WTC11 (cell line): ENCODE measurements around the gene LIN9. TPM values are rescaled to one million over a fixed set of nuclear protein-coding genes. Genes with fewer than 3 reads are reported as not detected.
A peak's percentile ranks its signal among the peaks of the same experiment; 100 is the strongest.

Source experiments
- ATAC-seq: fragments of 200-7000 bp; cut with Tn5 transposase; 2 replicates; pipeline ENCODE4 v1.10.0; 2021; ENCODE audit warnings: mild to moderate bottlenecking, moderate library complexity
- CTCF ChIA-PET: fragments of 300-600 bp; sonication (Branson Sonifier 250); formaldehyde crosslinking; loops from one replicate; lab custom pipeline; 2021; ENCODE audit warnings: antibody characterized with exemption; lab: Charles Lee
- POLR2A ChIA-PET: fragments of 350-600 bp; sonication (Branson Sonifier 250); formaldehyde crosslinking; loops from one replicate; lab custom pipeline; 2021; ENCODE audit warnings: antibody characterized with exemption; lab: Charles Lee
- DNase-seq: peaks from one replicate; pipeline ENCODE4 v3.0.0; 2021; ENCODE audit warnings: low spot score
- H3K27ac Mint-ChIP-seq: 2 replicates; pipeline ENCODE4 v1.8.0; 2021; ENCODE audit warnings: mixed read lengths
- H3K27me3 Mint-ChIP-seq: 2 replicates; pipeline ENCODE4 v1.8.0; 2021; ENCODE audit warnings: low read depth, mild to moderate bottlenecking, moderate library complexity, mixed read lengths
- H3K36me3 Mint-ChIP-seq: 2 replicates; pipeline ENCODE4 v1.8.0; 2021; ENCODE audit warnings: mixed read lengths
- H3K4me1 Mint-ChIP-seq: 2 replicates; pipeline ENCODE4 v1.8.0; 2022; ENCODE audit warnings: mixed read lengths
- H3K4me3 Mint-ChIP-seq: 2 replicates; pipeline ENCODE4 v1.8.0; 2021; ENCODE audit warnings: mild to moderate bottlenecking, moderate library complexity, mixed read lengths
- H3K9me3 Mint-ChIP-seq: 2 replicates; pipeline ENCODE4 v1.8.0; 2021; ENCODE audit warnings: mixed read lengths
- ATF1 ChIP-seq: sonication (generic); formaldehyde crosslinking; IDR thresholded peaks from 2 replicates; pipeline ENCODE4 v1.8.1; 2023; ENCODE audit warnings: mild to moderate bottlenecking, moderate library complexity, missing genetic modification reagents
- JUN ChIP-seq: sonication (generic); formaldehyde crosslinking; IDR thresholded peaks from 2 replicates; pipeline ENCODE4 v1.8.0; 2023; ENCODE audit warnings: mild to moderate bottlenecking, missing genetic modification reagents
- NFATC4 ChIP-seq: fragments of 250-450 bp; sonication (Bioruptor Pico); IDR thresholded peaks from 2 replicates; pipeline ENCODE4 v1.9.0; 2021; ENCODE audit warnings: mild to moderate bottlenecking
- NFE2L1 ChIP-seq: sonication (generic); formaldehyde crosslinking; IDR thresholded peaks from 2 replicates; pipeline ENCODE4 v1.8.1; 2023; ENCODE audit warnings: missing genetic modification reagents
- NR1H2 ChIP-seq: sonication (generic); formaldehyde crosslinking; IDR thresholded peaks from 2 replicates; pipeline ENCODE4 v1.9.0; 2021; ENCODE audit warnings: mild to moderate bottlenecking, moderate library complexity, missing genetic modification reagents
- OVOL2 ChIP-seq: fragments of 250-450 bp; sonication (Bioruptor Pico); IDR thresholded peaks from 2 replicates; pipeline ENCODE4 v1.9.0; 2021; ENCODE audit warnings: mild to moderate bottlenecking, borderline replicate concordance
- RORB ChIP-seq: fragments of 250-450 bp; sonication (Bioruptor Pico); IDR thresholded peaks from 2 replicates; pipeline ENCODE4 v1.9.0; 2021; ENCODE audit warnings: mild to moderate bottlenecking
- ZNF263 ChIP-seq: sonication (generic); formaldehyde crosslinking; IDR thresholded peaks from 2 replicates; pipeline ENCODE4 v1.8.1; 2022; ENCODE audit warnings: low read depth, mild to moderate bottlenecking, moderate library complexity, missing genetic modification reagents
- total RNA-seq: library from RNA; stranded (reverse); gene quantifications from 3 replicates; pipeline ENCODE4 v1.2.3, GENCODE V29; 2021
- TF ChIP-seq, protein P1 (sequence below): fragments of 250-450 bp; sonication (Bioruptor Pico); IDR thresholded peaks from 2 replicates; pipeline ENCODE4 v1.8.0; 2021; ENCODE audit warnings: mild to moderate bottlenecking
- TF ChIP-seq, protein P2 (sequence below): sonication (generic); formaldehyde crosslinking; IDR thresholded peaks from 2 replicates; pipeline ENCODE4 v1.8.1; 2022; ENCODE audit warnings: missing genetic modification reagents, borderline replicate concordance
- TF ChIP-seq, protein P3 (sequence below): sonication (generic); formaldehyde crosslinking; IDR thresholded peaks from 2 replicates; pipeline ENCODE4 v1.8.0; 2022; ENCODE audit warnings: mild to moderate bottlenecking, missing genetic modification reagents
- TF ChIP-seq, protein P4 (sequence below): fragments of 250-450 bp; sonication (Bioruptor Pico); conservative IDR thresholded peaks from 2 replicates; pipeline ENCODE4 v1.9.0; 2021; ENCODE audit warnings: mild to moderate bottlenecking
- TF ChIP-seq, protein P5 (sequence below): sonication (generic); formaldehyde crosslinking; IDR thresholded peaks from 2 replicates; pipeline ENCODE4 v1.8.1; 2023; ENCODE audit warnings: mild to moderate bottlenecking, missing genetic modification reagents, moderate library complexity
- TF ChIP-seq, protein P6 (sequence below): fragments of 250-450 bp; sonication (Bioruptor Pico); IDR thresholded peaks from 2 replicates; pipeline ENCODE4 v1.9.0; 2021; ENCODE audit warnings: mild to moderate bottlenecking
- TF ChIP-seq, protein P7 (sequence below): fragments of 250-450 bp; sonication (Bioruptor Pico); IDR thresholded peaks from 2 replicates; pipeline ENCODE4 v1.9.0; 2021; ENCODE audit warnings: mild to moderate bottlenecking
- TF ChIP-seq, protein P8 (sequence below): fragments of 250-450 bp; sonication (Bioruptor Pico); IDR thresholded peaks from 2 replicates; pipeline ENCODE4 v1.9.0; 2021; ENCODE audit warnings: moderate library complexity, mild to moderate bottlenecking, inconsistent platforms, borderline replicate concordance
- TF ChIP-seq, protein P9 (sequence below): sonication (generic); formaldehyde crosslinking; IDR thresholded peaks from 2 replicates; pipeline ENCODE4 v1.8.1; 2023; ENCODE audit warnings: mild to moderate bottlenecking, missing genetic modification reagents, borderline replicate concordance

LIN9 gene
- total RNA-seq, 1 experiment from 2014 or later = 15.7 TPM

DNA sequence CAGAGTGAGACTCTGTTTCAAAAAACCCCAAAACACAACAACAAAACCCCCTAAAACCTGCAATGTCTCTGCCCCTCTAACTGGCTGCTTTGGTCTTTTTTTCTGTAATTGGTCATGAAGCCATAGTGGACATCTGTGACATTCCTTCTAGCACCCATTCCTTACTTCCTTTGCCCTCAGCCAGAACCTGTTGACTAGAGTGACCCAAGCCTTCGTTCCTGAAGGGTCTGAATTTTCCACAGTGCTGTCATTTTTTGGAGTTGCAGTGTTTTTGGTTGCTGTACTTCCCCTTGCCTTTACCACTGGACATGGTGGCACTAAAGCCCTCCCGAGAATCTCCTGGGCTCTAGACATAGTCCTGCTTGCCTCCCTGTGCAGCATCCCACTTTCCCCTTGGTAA, 48.5 kb upstream of the LIN9 start:
- Mint-ChIP-seq H3K36me3 (peaks cover 46% of the 10 kb centered on the region), H3K27me3 (no peaks in the 10 kb centered on the region), H3K27ac (no peak overlapping the region), H3K9me3 (no peaks in the 10 kb centered on the region), H3K4me3 (no peak overlapping the region)
- CTCF ChIA-PET = no interaction called here
- no peak for DNase-seq
- POLR2A ChIA-PET = no interaction called here
- TF ChIP-seq, protein P1, sequence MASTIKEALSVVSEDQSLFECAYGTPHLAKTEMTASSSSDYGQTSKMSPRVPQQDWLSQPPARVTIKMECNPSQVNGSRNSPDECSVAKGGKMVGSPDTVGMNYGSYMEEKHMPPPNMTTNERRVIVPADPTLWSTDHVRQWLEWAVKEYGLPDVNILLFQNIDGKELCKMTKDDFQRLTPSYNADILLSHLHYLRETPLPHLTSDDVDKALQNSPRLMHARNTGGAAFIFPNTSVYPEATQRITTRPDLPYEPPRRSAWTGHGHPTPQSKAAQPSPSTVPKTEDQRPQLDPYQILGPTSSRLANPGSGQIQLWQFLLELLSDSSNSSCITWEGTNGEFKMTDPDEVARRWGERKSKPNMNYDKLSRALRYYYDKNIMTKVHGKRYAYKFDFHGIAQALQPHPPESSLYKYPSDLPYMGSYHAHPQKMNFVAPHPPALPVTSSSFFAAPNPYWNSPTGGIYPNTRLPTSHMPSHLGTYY (CRISPR knock-in tag) = no peak
- TF ChIP-seq, protein P2, sequence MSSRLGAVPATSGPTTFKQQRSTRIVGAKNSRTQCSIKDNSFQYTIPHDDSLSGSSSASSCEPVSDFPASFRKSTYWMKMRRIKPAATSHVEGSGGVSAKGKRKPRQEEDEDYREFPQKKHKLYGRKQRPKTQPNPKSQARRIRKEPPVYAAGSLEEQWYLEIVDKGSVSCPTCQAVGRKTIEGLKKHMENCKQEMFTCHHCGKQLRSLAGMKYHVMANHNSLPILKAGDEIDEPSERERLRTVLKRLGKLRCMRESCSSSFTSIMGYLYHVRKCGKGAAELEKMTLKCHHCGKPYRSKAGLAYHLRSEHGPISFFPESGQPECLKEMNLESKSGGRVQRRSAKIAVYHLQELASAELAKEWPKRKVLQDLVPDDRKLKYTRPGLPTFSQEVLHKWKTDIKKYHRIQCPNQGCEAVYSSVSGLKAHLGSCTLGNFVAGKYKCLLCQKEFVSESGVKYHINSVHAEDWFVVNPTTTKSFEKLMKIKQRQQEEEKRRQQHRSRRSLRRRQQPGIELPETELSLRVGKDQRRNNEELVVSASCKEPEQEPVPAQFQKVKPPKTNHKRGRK (CRISPR knock-in tag) = no peak
- TF ChIP-seq, protein P3, sequence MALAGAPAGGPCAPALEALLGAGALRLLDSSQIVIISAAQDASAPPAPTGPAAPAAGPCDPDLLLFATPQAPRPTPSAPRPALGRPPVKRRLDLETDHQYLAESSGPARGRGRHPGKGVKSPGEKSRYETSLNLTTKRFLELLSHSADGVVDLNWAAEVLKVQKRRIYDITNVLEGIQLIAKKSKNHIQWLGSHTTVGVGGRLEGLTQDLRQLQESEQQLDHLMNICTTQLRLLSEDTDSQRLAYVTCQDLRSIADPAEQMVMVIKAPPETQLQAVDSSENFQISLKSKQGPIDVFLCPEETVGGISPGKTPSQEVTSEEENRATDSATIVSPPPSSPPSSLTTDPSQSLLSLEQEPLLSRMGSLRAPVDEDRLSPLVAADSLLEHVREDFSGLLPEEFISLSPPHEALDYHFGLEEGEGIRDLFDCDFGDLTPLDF (CRISPR knock-in tag) = no peak
- TF ChIP-seq, protein P4, sequence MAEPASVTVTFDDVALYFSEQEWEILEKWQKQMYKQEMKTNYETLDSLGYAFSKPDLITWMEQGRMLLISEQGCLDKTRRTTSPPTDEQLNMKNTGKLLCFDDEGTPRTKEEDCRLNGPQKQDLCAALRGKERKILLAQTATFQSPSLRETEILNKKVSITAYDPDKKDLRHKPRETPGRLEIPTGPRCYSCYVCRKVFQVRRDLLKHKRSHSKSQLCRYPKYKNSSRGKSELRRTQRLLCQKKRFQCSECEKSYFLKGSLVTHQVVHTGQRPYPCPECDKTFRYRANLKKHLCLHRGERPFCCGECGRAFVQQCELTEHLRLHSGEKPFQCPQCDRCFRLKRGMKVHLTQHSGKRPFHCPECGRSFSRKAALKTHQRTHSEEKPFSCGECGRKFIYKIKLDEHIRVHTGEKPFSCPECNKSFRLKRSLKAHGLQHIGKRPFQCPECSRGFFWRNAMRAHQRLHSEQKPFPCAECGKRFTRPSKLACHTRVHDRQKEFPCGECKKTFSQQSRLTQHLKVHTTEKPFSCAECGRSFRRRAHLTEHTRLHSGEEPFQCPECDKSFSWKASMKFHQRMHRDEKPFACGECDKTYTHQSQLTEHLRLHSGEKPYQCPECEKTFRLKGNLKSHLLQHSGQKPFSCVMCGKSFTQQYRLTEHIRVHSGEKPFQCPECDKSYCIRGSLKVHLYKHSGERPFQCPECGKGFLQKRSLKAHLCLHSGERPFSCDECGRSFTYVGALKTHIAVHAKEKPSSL (CRISPR knock-in tag) = no peak
- TF ChIP-seq, protein P5, sequence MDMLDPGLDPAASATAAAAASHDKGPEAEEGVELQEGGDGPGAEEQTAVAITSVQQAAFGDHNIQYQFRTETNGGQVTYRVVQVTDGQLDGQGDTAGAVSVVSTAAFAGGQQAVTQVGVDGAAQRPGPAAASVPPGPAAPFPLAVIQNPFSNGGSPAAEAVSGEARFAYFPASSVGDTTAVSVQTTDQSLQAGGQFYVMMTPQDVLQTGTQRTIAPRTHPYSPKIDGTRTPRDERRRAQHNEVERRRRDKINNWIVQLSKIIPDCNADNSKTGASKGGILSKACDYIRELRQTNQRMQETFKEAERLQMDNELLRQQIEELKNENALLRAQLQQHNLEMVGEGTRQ (CRISPR knock-in tag) = no peak
- no peak for TF ChIP-seq NFATC4 (CRISPR knock-in tag)
- TF ChIP-seq, protein P6, sequence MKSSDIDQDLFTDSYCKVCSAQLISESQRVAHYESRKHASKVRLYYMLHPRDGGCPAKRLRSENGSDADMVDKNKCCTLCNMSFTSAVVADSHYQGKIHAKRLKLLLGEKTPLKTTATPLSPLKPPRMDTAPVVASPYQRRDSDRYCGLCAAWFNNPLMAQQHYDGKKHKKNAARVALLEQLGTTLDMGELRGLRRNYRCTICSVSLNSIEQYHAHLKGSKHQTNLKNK (CRISPR knock-in tag) = no peak
- TF ChIP-seq OVOL2 (CRISPR knock-in tag) = no peak
- TF ChIP-seq, protein P7, sequence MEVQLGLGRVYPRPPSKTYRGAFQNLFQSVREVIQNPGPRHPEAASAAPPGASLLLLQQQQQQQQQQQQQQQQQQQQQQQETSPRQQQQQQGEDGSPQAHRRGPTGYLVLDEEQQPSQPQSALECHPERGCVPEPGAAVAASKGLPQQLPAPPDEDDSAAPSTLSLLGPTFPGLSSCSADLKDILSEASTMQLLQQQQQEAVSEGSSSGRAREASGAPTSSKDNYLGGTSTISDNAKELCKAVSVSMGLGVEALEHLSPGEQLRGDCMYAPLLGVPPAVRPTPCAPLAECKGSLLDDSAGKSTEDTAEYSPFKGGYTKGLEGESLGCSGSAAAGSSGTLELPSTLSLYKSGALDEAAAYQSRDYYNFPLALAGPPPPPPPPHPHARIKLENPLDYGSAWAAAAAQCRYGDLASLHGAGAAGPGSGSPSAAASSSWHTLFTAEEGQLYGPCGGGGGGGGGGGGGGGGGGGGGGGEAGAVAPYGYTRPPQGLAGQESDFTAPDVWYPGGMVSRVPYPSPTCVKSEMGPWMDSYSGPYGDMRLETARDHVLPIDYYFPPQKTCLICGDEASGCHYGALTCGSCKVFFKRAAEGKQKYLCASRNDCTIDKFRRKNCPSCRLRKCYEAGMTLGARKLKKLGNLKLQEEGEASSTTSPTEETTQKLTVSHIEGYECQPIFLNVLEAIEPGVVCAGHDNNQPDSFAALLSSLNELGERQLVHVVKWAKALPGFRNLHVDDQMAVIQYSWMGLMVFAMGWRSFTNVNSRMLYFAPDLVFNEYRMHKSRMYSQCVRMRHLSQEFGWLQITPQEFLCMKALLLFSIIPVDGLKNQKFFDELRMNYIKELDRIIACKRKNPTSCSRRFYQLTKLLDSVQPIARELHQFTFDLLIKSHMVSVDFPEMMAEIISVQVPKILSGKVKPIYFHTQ (CRISPR knock-in tag) = no peak
- TF ChIP-seq, protein P8, sequence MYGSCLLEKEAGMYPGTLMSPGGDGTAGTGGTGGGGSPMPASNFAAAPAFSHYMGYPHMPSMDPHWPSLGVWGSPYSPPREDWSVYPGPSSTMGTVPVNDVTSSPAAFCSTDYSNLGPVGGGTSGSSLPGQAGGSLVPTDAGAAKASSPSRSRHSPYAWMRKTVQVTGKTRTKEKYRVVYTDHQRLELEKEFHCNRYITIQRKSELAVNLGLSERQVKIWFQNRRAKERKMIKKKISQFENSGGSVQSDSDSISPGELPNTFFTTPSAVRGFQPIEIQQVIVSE = no peak
- TF ChIP-seq, all 79 proteins: peak for 0
- ATAC-seq = no peak
- H3K4me1 Mint-ChIP-seq = peaks cover 7% of the 10 kb centered on the region

DNA sequence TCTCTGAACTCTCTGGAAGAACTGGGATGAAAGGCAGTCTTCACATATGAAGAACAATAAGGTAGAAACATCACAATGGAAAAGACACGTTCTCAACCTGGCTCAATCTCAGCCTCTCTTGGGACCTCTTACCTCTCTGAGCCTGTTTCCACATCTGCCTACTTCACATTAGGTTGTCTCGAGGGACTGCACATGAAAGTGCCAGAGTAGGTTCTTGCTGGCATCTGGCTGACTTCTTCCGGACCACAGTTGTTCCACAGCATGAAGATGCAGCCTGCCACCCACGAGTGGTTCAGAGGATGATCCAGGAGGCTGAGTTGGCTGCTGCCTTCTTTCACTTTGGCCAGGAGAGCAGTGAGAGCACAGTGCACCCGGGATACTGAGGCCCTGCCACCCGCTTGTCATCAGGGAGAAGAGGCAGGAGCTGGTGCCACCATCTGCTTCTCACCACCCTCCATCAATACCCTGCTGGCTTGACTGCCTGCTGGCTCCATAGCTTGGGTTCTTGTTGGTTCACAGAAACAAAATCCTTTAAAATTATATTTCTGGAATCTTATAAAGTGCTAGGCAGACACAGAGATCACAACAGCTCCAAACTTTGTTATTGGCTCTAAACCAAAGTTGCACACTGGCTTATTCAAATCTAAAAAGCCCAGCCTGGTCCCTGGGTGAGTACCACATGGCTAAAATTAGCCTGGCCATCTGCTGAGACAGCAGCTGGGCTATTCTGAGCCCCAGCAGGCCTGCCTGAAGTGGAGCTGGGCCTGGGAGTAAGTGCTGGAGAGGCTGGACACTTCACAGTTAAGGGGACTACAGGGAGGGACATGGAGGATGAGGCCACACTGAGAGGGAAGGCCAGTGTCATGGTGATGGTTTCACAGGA, 46.9 kb upstream of the LIN9 start:
- peaks cover 12% of the 10 kb centered on the region for H3K4me1 Mint-ChIP-seq
- H3K36me3 Mint-ChIP-seq = peaks cover 31% of the 10 kb centered on the region
- no peak overlapping the region for H3K4me3 Mint-ChIP-seq
- H3K27me3 Mint-ChIP-seq = no peaks in the 10 kb centered on the region
- CTCF ChIA-PET = interaction anchor here (0.6 kb wide), 1 partner anchor 51 kb away, joined by 4 read pairs; no protein-coding TSS in a partner anchor
- DNase-seq (no peak), ATAC-seq (no peak)
- peak overlapping the region; percentile 57 for H3K27ac Mint-ChIP-seq
- POLR2A ChIA-PET = no interaction called here
- no peaks in the 10 kb centered on the region for H3K9me3 Mint-ChIP-seq
- TF ChIP-seq JUN = no peak
- TF ChIP-seq NFE2L1 (CRISPR knock-in tag) = no peak
- no peak for TF ChIP-seq ATF1 (CRISPR knock-in tag)
- TF ChIP-seq NR1H2 (CRISPR knock-in tag) = no peak
- TF ChIP-seq, protein P9, sequence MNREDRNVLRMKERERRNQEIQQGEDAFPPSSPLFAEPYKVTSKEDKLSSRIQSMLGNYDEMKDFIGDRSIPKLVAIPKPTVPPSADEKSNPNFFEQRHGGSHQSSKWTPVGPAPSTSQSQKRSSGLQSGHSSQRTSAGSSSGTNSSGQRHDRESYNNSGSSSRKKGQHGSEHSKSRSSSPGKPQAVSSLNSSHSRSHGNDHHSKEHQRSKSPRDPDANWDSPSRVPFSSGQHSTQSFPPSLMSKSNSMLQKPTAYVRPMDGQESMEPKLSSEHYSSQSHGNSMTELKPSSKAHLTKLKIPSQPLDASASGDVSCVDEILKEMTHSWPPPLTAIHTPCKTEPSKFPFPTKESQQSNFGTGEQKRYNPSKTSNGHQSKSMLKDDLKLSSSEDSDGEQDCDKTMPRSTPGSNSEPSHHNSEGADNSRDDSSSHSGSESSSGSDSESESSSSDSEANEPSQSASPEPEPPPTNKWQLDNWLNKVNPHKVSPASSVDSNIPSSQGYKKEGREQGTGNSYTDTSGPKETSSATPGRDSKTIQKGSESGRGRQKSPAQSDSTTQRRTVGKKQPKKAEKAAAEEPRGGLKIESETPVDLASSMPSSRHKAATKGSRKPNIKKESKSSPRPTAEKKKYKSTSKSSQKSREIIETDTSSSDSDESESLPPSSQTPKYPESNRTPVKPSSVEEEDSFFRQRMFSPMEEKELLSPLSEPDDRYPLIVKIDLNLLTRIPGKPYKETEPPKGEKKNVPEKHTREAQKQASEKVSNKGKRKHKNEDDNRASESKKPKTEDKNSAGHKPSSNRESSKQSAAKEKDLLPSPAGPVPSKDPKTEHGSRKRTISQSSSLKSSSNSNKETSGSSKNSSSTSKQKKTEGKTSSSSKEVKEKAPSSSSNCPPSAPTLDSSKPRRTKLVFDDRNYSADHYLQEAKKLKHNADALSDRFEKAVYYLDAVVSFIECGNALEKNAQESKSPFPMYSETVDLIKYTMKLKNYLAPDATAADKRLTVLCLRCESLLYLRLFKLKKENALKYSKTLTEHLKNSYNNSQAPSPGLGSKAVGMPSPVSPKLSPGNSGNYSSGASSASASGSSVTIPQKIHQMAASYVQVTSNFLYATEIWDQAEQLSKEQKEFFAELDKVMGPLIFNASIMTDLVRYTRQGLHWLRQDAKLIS = no peak
- TF ChIP-seq ZNF263 (CRISPR knock-in tag) = no peak
- TF ChIP-seq, protein P6 (CRISPR knock-in tag) = no peak
- no peak for TF ChIP-seq RORB (CRISPR knock-in tag)
